SW 1271 (cell line): Measurements from ENCODE around the gene SNPH.
"Not testable (repeated sequence)": the region's sequence is repeated elsewhere in the genome, so short reads cannot be mapped to it uniquely, and the experiment has no call there.

Experiments used
- DNase-seq, 2 experiments: peaks; one replicate each; lab custom pipeline; 2025; lab: John Stamatoyannopoulos, UW

The SNPH gene

DNA sequence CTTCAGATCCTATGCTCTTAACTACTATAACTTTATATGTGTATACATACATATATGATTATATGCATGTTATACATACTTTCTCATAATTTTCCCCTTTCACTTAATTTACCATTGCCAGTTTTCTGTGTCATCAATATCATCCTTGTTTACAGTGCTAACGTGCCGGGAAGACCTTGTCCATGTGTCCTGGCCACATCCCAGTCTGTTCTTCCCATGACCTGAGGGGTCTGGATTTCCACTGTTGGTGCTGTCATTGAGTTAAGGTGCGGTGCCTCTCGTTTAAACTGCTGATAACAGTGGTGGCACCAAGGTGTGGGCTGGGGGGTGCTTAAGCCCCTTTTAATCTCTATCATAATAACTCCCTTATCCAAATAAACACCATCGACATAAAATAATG lies 71.3 kb downstream of the SNPH start:
- DNase-seq: no peak

DNA sequence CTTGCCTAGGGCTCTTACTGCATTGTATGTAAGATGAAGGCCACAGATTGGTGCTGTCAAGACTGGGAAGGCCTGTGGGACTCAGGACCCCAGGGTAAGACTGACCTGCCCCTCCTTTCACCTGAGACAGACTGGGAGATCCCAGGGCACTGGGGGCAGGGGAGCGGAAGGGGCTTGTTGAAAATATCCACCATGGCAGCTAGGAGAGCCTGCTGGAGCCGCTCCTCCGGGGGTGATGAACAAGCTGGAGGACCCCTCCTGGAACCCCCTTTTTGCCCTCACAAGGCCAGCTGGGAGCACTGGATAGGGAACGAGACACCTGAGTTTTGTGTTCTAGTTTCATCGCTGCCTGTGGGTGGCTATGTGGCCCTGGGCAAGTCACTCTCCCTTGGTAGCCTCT lies 72.0 kb downstream of the SNPH start:
- no peak for DNase-seq

DNA sequence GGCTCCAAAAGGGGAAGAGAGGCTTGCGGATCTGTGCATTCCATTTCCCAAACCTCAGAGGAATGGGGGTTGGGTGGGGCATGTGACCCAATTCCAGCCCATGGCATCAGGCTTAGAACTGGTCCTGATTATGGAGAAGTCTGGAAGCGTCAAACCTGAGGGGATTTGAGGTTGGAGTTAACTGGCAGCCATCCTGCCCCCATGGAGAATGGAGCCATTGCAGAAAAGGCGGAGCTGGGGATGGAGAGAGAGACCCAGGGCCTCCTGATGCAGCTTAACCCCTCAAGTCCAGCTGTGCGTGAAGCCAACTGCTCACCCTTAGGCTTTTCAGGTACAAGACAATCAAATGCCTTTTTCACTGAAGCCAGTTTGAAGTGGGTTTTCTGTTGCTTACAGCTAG lies 72.7 kb downstream of the SNPH start:
- DNase-seq: no peak

DNA sequence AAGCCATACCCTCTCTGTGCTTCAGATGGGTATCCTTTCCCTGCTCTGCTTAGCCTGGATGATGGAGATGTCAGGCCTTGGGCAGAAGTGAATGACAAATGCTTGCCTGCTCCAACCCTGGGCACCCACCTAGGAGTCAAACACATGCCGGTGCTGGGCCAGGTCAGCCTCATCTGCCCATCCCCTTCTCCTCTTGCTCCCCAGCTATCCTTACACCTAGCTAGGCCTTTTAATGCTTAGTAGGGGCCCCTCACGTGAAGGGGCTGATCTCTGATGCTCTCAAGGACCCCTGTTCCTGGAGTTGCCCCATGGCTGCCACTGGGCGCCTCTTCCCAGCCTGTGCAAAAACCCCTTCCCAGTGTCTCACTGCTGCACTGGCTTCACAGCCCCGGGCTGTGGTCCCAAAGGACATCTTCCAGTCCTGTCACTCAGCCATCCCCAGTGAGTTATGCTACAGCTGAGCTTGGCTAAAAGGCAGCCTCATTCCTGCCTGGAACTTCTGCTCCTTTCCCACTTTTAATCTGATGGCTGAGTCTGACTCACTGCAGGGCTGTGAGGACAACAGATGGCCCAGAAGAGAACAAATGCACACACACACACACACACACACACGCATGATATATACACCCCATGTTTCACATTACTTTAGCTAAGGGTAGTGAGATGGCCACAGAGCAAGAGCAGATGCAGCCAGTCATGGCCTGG lies 75.6 kb downstream of the SNPH start:
- no peak for DNase-seq

DNA sequence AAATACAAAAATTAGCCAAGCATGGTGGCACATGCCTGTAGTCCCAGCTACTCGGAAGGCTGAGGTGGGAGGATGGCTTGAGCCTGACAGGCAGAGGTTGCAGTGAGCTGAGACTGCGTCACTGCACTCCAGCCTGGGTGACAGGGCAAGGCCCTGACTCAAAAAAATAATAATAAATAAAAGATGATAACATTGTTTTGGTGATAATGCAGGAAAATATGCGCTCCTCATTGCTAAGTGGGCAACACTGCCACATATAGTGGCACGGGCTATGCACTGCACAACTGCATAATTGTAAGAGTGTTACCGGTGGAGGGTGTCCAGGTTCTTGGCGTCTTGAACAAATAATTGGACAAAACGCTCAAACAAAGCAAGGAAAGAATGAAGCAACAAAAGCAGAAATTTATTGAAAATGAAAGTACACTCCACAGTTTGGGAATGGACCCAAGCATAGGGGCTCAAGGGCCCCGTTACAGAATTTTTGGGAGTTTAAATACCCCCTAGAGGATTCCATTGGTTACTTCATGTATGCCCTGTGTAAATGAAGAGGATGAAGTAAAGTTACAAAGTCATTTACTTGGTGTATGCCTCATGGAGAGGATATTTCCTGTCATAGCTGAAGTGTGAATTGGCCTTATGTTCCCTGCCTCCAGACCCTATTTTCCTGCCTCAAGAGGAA lies 77.5 kb downstream of the SNPH start:
- not testable (repeated sequence) for DNase-seq

DNA sequence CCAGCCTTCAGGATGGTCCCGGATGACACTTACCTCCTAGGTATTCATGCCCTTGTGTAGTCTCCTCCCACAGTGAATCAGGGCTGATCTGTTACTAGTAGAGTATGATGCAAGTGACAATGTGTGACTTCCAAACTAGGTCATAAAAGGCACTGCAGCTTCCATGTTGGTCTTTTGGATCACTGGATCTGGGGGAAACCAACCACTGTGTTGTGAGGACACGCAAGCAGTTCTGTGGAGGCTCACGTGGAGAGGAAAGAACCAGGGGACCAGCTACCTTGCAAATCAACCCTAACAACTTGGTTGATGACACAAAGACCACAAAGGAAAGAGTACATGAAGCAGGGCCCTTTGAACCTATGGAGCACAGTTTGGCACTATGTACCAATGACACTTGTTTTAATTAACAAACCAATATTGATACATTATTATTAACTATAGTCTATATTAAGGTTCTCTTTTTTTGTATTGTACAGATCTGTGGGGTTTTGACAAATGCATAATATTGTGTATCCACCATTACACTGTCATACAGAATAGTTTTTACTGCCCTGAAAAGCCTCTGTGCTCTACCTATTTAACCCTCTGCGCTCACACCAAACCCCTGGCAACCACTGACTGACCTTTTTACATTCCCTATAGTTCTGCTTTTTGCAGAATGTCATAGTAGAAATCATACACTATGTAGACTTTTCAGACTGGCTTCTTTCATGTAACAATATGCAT lies 79.1 kb downstream of the SNPH start:
- DNase-seq: no peak

DNA sequence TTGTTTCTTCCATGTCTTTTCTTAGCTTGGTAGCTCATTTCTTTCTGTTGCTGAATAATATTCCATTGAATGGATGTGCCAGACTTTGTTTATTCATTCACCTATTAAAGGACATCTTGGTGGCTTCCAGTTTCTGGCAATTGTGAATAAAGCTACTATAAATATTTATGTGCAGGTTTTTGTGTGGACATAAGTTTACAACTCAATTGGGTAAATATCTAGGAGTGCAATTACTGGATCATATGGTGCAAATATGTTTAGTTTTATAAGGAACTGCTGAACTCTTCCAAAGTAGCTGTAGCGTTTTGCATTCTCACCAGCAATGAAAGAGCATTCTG lies 79.6 kb downstream of the SNPH start:
- no peak for DNase-seq

DNA sequence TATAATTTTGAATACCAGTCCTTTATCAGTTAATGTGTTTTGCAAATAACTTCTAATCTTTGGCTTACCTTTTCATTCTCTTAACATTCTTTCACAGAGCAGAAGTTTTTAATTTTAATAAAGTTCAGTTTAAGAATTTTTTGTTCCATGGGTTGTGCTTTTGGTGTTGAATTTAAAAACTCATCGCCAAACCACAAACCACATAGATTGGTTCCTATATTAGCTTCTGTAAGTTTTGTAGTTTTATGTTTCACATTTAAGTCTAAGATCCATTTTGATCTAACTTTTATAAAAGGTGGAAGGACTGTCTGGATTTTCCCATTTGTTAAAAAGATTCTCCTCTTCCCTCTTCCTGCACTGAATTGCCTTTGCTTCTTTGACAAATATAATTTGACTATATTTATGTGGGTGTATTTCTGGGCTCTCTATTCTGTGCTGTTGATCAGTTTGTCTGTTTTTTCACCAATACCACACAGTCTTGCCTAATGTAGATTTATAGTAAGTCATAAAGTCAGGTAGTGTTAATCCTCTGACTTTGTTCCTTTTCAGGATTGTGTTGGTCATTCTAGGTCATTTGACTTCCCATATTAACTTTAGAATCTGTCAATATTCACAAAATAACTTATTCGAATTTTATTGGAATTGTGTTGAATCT lies 80.3 kb downstream of the SNPH start:
- no peak for DNase-seq

DNA sequence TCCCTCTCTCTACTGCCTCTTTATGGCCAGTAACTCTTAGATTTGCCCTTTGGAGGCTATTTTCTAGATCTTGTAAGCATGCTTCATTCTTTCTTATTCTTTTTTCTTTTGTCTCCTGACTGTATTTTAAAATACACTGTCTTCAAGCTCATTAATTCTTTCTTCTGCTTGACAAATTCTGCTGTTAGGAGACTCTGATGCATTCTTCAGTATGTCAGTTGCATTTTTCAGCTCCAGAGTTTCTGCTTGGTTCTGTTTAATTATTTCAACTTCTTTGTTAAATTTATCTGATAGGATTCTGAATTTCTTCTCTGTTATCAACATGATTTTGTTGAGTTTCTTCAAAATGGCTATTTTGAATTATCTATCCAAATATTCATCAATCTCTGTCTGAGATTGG lies 87.9 kb downstream of the SNPH start:
- DNase-seq: no peak

DNA sequence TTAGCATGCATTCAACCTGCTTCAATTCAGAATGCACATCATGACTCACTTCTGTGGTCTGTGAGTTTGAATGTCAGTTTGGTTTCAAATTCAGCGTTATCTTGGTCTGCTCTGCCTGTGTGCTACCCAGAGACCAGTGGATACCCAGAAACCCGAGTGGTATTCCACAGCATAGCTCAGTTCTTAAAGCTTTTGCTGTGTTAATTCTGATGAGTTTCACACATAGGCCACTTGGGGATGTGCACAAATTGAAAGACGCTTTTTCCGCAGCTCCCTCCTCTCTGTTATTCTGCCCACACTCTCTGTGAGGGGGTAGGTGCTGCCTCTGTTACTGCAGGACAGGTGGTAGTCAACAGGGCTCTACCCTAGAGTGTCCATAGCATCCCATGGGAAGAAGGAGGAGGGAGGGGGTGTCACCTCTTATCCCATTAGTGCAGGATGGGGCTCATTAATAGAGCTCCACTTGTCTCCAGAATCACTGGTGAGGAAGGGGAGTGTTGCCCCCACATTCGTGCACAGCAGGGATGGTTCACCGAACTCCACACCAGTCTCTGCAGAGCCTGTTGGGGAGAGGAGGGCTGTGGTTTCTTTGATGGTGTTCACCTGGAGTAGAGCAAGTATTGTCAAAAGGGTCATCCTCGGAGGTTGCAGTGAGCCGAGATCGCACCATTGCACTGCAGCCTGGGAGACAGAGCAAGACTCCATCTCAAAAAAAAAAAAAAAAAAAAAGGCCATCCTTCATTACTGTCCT lies 92.0 kb downstream of the SNPH start:
- DNase-seq: no peak
